K562 (cell line): ENCODE measurements around the gene SMARCB1. TPM values are rescaled to one million over a fixed set of nuclear protein-coding genes. Genes with fewer than 3 reads are reported as not detected.

ENCODE experiments used
- CBX3 ChIP-seq, 2 experiments: IDR thresholded peaks; 1 replicate in 1 of 2; 2 replicates in 1 of 2; pipeline ENCODE4 v1.6.1; 2012; ENCODE audit warnings: inconsistent platforms in 2 of 2, low read length in 2 of 2, borderline replicate concordance in 1 of 2, control low read depth in 1 of 2
- CLOCK ChIP-seq: fragments of 250-450 bp; sonication (Bioruptor Pico); IDR thresholded peaks from 2 replicates; pipeline ENCODE4 v1.4.0; 2020; ENCODE audit warnings: mild to moderate bottlenecking, moderate library complexity, borderline replicate concordance
- FOXM1 ChIP-seq, 2 experiments: fragments of 450-650 bp in 1 of 2; sonication (generic) in 1 of 2; formaldehyde crosslinking in 1 of 2; IDR thresholded peaks; 2 replicates each; pipeline versions ENCODE4 v1.6.1 to v1.9.0; 2017 to 2022; ENCODE audit warnings: low read depth in 2 of 2, mild to moderate bottlenecking in 2 of 2, missing genetic modification reagents in 1 of 2, moderate library complexity in 1 of 2
- GMEB1 ChIP-seq: fragments of 250-450 bp; sonication (Bioruptor Pico); IDR thresholded peaks from 2 replicates; pipeline ENCODE4 v1.4.0; 2020; ENCODE audit warnings: mild to moderate bottlenecking
- JUN ChIP-seq, 2 experiments: sonication (generic) in 1 of 2; formaldehyde crosslinking in 1 of 2; IDR thresholded peaks; 2 replicates each; pipeline versions ENCODE4 v1.6.1 to v1.8.0; 2012 to 2022; ENCODE audit warnings: borderline replicate concordance in 2 of 2, mild to moderate bottlenecking in 2 of 2, improper control_type of control experiment in 1 of 2, low read depth in 1 of 2, low read length in 1 of 2, missing genetic modification reagents in 1 of 2
- MCM5 ChIP-seq: fragments of 450-650 bp; IDR thresholded peaks from 2 replicates; pipeline ENCODE4 v1.6.1; 2016; ENCODE audit warnings: low read depth
- MTA3 ChIP-seq: fragments of 450-650 bp; formaldehyde crosslinking; IDR thresholded peaks from 2 replicates; pipeline ENCODE4 v1.6.1; 2017; ENCODE audit warnings: mild to moderate bottlenecking, borderline replicate concordance
- NONO ChIP-seq, 2 experiments: fragments of 200-400 bp in 1 of 2; fragments of 450-650 bp in 1 of 2; formaldehyde crosslinking in 1 of 2; IDR thresholded peaks; 2 replicates each; pipeline ENCODE4 v1.6.1; 2017; ENCODE audit warnings: low read depth in 2 of 2, mild to moderate bottlenecking in 2 of 2, moderate library complexity in 2 of 2, low read length in 1 of 2
- TEAD1 ChIP-seq, 2 experiments: fragments of 450-650 bp in 1 of 2; sonication (generic) in 1 of 2; formaldehyde crosslinking; IDR thresholded peaks; 2 replicates each; pipeline versions ENCODE4 v1.4.0 to v1.8.0; 2020 to 2022; ENCODE audit warnings: mild to moderate bottlenecking in 2 of 2, missing genetic modification reagents in 1 of 2
- USF2 ChIP-seq: sonication (generic); formaldehyde crosslinking; IDR thresholded peaks from 2 replicates; pipeline ENCODE4 v1.5.0; 2020; ENCODE audit warnings: missing genetic modification reagents
- ZBTB2 ChIP-seq: fragments of 450-650 bp; IDR thresholded peaks from 2 replicates; pipeline ENCODE4 v1.6.1; 2016; ENCODE audit warnings: antibody characterized with exemption
- ZC3H11A ChIP-seq: IDR thresholded peaks from 2 replicates; pipeline ENCODE4 v1.6.1; 2012; ENCODE audit warnings: low read depth, low read length, improper control_type of control experiment
- ZFX ChIP-seq: sonication (generic); formaldehyde crosslinking; IDR thresholded peaks from 2 replicates; pipeline ENCODE4 v1.8.0; 2022; ENCODE audit warnings: mild to moderate bottlenecking, missing genetic modification reagents, moderate library complexity
- ZNF347 ChIP-seq: fragments of 450-650 bp; formaldehyde crosslinking; IDR thresholded peaks from 2 replicates; pipeline ENCODE4 v1.4.0; 2020; ENCODE audit warnings: low read depth, mild to moderate bottlenecking, moderate library complexity
- ZNF512 ChIP-seq: IDR thresholded peaks from 2 replicates; pipeline ENCODE4 v1.6.1; 2016; ENCODE audit warnings: missing genetic modification characterization, missing compliant biosample characterization
- ZNF589 ChIP-seq: fragments of 200-800 bp; sonication (Bioruptor generic); IDR thresholded peaks from 2 replicates; pipeline ENCODE4 v1.6.1; 2016; ENCODE audit warnings: low read depth, missing genetic modification characterization, missing compliant biosample characterization
- ZSCAN32 ChIP-seq: fragments of 450-650 bp; formaldehyde crosslinking; IDR thresholded peaks from 2 replicates; pipeline ENCODE4 v1.4.0; 2020; ENCODE audit warnings: mild to moderate bottlenecking, moderate library complexity
- polyA plus RNA-seq, 8 experiments: library from polyadenylated mRNA; depleted of rRNA in 4 of 8; stranded (reverse) in 5 of 8; unstranded in 3 of 8; fragments of >200 nt; fragmentation: Nextera tagmentation in 2 of 8; fragmentation: Illumina TruSeq in 1 of 8; extraction: Ambion mirVana in 2 of 8; extraction: Trizol in 1 of 8; gene quantifications; 2 replicates each; pipeline versions ENCODE4 v1.2.1 to v1.2.3, GENCODE V29; 2011 to 2014; ENCODE audit warnings: inconsistent platforms in 1 of 8, missing spikeins in 1 of 8
- total RNA-seq, 7 experiments: library from RNA; depleted of rRNA in 6 of 7; stranded (reverse); fragments of >200 nt in 6 of 7; fragmentation: Illumina TruSeq in 2 of 7; extraction: Trizol in 2 of 7; gene quantifications; 2 replicates each; pipeline versions ENCODE4 v1.2.1 to v1.2.3, GENCODE V29; 2011 to 2021; ENCODE audit warnings: low replicate concordance in 1 of 7

Gene SMARCB1
- total and polyA plus RNA-seq, 9 of the 15 experiments (the other 6 are each of a cell fraction or from before 2014, with no cell fraction given) = 1.2 to 113 (median 65.4) TPM

GRCh38 chr22:23786752-23787599 lies at the start of gene SMARCB1 (continued):
- no peak for TF ChIP-seq ZSCAN32 (CRISPR knock-in tag)
- TF ChIP-seq MTA3 = no peak
- TF ChIP-seq USF2 (CRISPR knock-in tag) = no peak
- no peak for TF ChIP-seq ZNF512 (tag)
- no peak for TF ChIP-seq CBX3 (IDR thresholded peaks at IDR 0.05; ENCODE audit: borderline replicate concordance in 1 of 2, low read length in 2 of 2)
- TF ChIP-seq ZNF347 (CRISPR knock-in tag) = no peak
- TF ChIP-seq ZFX (CRISPR knock-in tag) = peak; percentile 94
- peak in 1 of 2 experiments; percentile 55; a peak in 2 of 4 replicates for TF ChIP-seq NONO (IDR thresholded peaks at IDR 0.05; ENCODE audit: low read depth in 2 of 2, low read length in 1 of 2)
- TF ChIP-seq JUN (IDR thresholded peaks at IDR 0.05; ENCODE audit: borderline replicate concordance, low read depth, low read length) = no peak
- no peak for TF ChIP-seq JUN (CRISPR knock-in tag; IDR thresholded peaks at IDR 0.05; ENCODE audit: borderline replicate concordance)
- TF ChIP-seq ZC3H11A = no peak
- peak; percentile 91 for TF ChIP-seq ZNF589 (CRISPR knock-in tag)
- 0 out of 2 replicates have a peak, but pooled peaks have one; percentile 20 for TF ChIP-seq FOXM1 (IDR thresholded peaks at IDR 0.05; ENCODE audit: low read depth)
- no peak for TF ChIP-seq FOXM1 (CRISPR knock-in tag; IDR thresholded peaks at IDR 0.05; ENCODE audit: low read depth)
- TF ChIP-seq MCM5 = no peak
- no peak for TF ChIP-seq CLOCK (CRISPR knock-in tag)
- TF ChIP-seq ZBTB2 = peak; percentile 81; the same call in 1 of the 2 replicates
- peak in 1 of 2 experiments; percentile 78; a peak in 2 of 4 replicates for TF ChIP-seq TEAD1 (CRISPR knock-in tag; IDR thresholded peaks at IDR 0.05)
- TF ChIP-seq GMEB1 (CRISPR knock-in tag) = peak; percentile 92
